Vagina (tissue), 2 donors: ENCODE data around the gene CD300LB. TPM values are rescaled to one million over a fixed set of nuclear protein-coding genes. Genes with fewer than 3 reads are reported as not detected.

Source experiments
- DNase-seq, 2 donors: peaks; one replicate each; pipeline ENCODE4 v3.0.0-alpha.2; 2017; ENCODE audit errors: extremely low spot score in 2 of 2
- H3K27ac ChIP-seq: fragments of 200-600 bp; sonication (generic); one replicate; pipeline ENCODE4 v1.5.1; 2019
- H3K27me3 ChIP-seq: fragments of 200-600 bp; sonication (generic); one replicate; pipeline ENCODE4 v1.5.1; 2019
- H3K36me3 ChIP-seq, 2 donors: fragments of 200-600 bp; sonication (generic); one replicate each; pipeline ENCODE4 v1.5.1; 2017 to 2019
- H3K4me1 ChIP-seq: fragments of 200-600 bp; sonication (generic); one replicate; pipeline ENCODE4 v1.5.1; 2019
- H3K4me3 ChIP-seq, 2 donors: fragments of 200-600 bp; sonication (generic); 1 replicate in 1 of 2; 2 replicates in 1 of 2; pipeline ENCODE4 v1.5.1; 2016 to 2019
- H3K9me3 ChIP-seq: fragments of 200-600 bp; sonication (generic); one replicate; pipeline ENCODE4 v1.5.1; 2019
- CTCF ChIP-seq, 3 experiments: fragments of 450-650 bp in 2 of 3; fragments of 200-600 bp in 1 of 3; sonication (generic) in 1 of 3; IDR thresholded peaks; one replicate each; pipeline ENCODE4 v1.5.1; 2017 to 2019; ENCODE audit warnings: antibody characterized with exemption in 3 of 3, mild to moderate bottlenecking in 2 of 3, moderate library complexity in 2 of 3
- POLR2A ChIP-seq, 2 donors: fragments of 450-650 bp; IDR thresholded peaks; one replicate each; pipeline ENCODE4 v1.6.1; 2017; ENCODE audit warnings: antibody characterized with exemption in 2 of 2, mild to moderate bottlenecking in 2 of 2, moderate library complexity in 2 of 2
- POLR2AphosphoS5 ChIP-seq, 2 donors: sonication (generic); formaldehyde crosslinking; IDR thresholded peaks; one replicate each; pipeline ENCODE4 v1.9.0; 2017; ENCODE audit warnings: antibody characterized with exemption in 2 of 2, mild to moderate bottlenecking in 2 of 2, low read depth in 1 of 2; ENCODE audit not compliant: insufficient read depth in 1 of 2
- intact Hi-C: fragments of 100-400 bp; cut with DNase I; formaldehyde crosslinking; loops from one replicate; pipeline ENCODE4 v1.15.1; 2023
- total RNA-seq: library from RNA; depleted of rRNA; stranded (reverse); fragments of >200 nt; gene quantifications from one replicate; pipeline ENCODE4 v1.2.3, GENCODE V29; 2016

The CD300LB gene
- total RNA-seq, 1 donor from 2014 or later, result 0.25 TPM

GRCh38 chr17:74555427-74555940 is 24.2 kb upstream of the CD300LB start:
- intact Hi-C loops, result loop anchor here (5.0 kb wide), 1 partner anchor 1748 kb away; no protein-coding TSS in a partner anchor
- H3K4me3 ChIP-seq, result no peak overlapping the region
- TF ChIP-seq POLR2A (IDR thresholded peaks at IDR 0.05) (no peak), CTCF (IDR thresholded peaks at IDR 0.05) (no peak), POLR2AphosphoS5 (IDR thresholded peaks at IDR 0.05; ENCODE audit: insufficient read depth in 1 of 2, low read depth in 1 of 2) (no peak)
- H3K27ac ChIP-seq, result no peak overlapping the region
- no peaks in the 10 kb centered on the region for H3K27me3 ChIP-seq
- no peak for DNase-seq
- no peaks in the 10 kb centered on the region for H3K4me1 ChIP-seq
- H3K36me3 ChIP-seq, result no peaks in the 10 kb centered on the region
- H3K9me3 ChIP-seq, result no peaks in the 10 kb centered on the region

GRCh38 chr17:74554909-74555308 is 23.6 kb upstream of the CD300LB start:
- H3K4me3 ChIP-seq, result no peak overlapping the region
- intact Hi-C loops, result loop anchor here (5.0 kb wide), 1 partner anchor 1748 kb away; no protein-coding TSS in a partner anchor

GRCh38 chr17:74552037-74552436 is 20.8 kb upstream of the CD300LB start:
- H3K4me3 ChIP-seq, result no peak overlapping the region
- H3K9me3 ChIP-seq, result no peaks in the 10 kb centered on the region
- H3K27me3 ChIP-seq, result no peaks in the 10 kb centered on the region
- TF ChIP-seq CTCF (IDR thresholded peaks at IDR 0.05) (no peak), POLR2AphosphoS5 (IDR thresholded peaks at IDR 0.05; ENCODE audit: insufficient read depth in 1 of 2, low read depth in 1 of 2) (no peak), POLR2A (IDR thresholded peaks at IDR 0.05) (no peak)
- H3K27ac ChIP-seq, result no peak overlapping the region
- H3K36me3 ChIP-seq, result no peaks in the 10 kb centered on the region
- DNase-seq, result no peak
- no peaks in the 10 kb centered on the region for H3K4me1 ChIP-seq
- intact Hi-C loops, result no loop called here

More at GRCh38 chr17:74554909-74555308, 23.6 kb upstream of the CD300LB start:
- H3K27me3 ChIP-seq, result no peaks in the 10 kb centered on the region
- DNase-seq, result no peak
- H3K4me1 ChIP-seq, result no peaks in the 10 kb centered on the region
- no peak overlapping the region for H3K27ac ChIP-seq
- H3K9me3 ChIP-seq, result no peaks in the 10 kb centered on the region
- H3K36me3 ChIP-seq, result no peaks in the 10 kb centered on the region
- TF ChIP-seq CTCF (IDR thresholded peaks at IDR 0.05), result no peak
- no peak for TF ChIP-seq POLR2A (IDR thresholded peaks at IDR 0.05)
- no peak for TF ChIP-seq POLR2AphosphoS5 (IDR thresholded peaks at IDR 0.05; ENCODE audit: insufficient read depth in 1 of 2, low read depth in 1 of 2)

- no peak for DNase-seq
- Histone ChIP-seq H3K36me3 (no peaks in the 10 kb centered on the region), H3K27me3 (no peaks in the 10 kb centered on the region), H3K4me3 (no peak overlapping the region), H3K9me3 (no peaks in the 10 kb centered on the region), H3K27ac (no peak overlapping the region), H3K4me1 (no peaks in the 10 kb centered on the region)
- TF ChIP-seq CTCF (IDR thresholded peaks at IDR 0.05) (no peak), POLR2AphosphoS5 (IDR thresholded peaks at IDR 0.05; ENCODE audit: insufficient read depth in 1 of 2, low read depth in 1 of 2) (no peak), POLR2A (IDR thresholded peaks at IDR 0.05) (no peak)
- intact Hi-C loops, result no loop called here
These were observed 19.3 kb upstream of the CD300LB start for GRCh38 chr17:74550602-74551001.

- Histone ChIP-seq H3K36me3 (no peaks in the 10 kb centered on the region), H3K4me3 (no peak overlapping the region), H3K27ac (no peak overlapping the region), H3K27me3 (no peaks in the 10 kb centered on the region), H3K9me3 (no peaks in the 10 kb centered on the region), H3K4me1 (no peaks in the 10 kb centered on the region)
- TF ChIP-seq CTCF (IDR thresholded peaks at IDR 0.05) (no peak), POLR2A (IDR thresholded peaks at IDR 0.05) (no peak), POLR2AphosphoS5 (IDR thresholded peaks at IDR 0.05; ENCODE audit: insufficient read depth in 1 of 2, low read depth in 1 of 2) (no peak)
- DNase-seq, result no peak
- intact Hi-C loops, result no loop called here
These were observed 18.1 kb upstream of the CD300LB start for GRCh38 chr17:74549343-74549742.
